SW 1271 (cell line): ENCODE measurements around the gene CRELD1.

Experiments used
- DNase-seq, 2 experiments: peaks; one replicate each; lab custom pipeline; 2025; lab: John Stamatoyannopoulos, UW

Gene CRELD1

GRCh38 chr3:9903904-9904303 is 29.7 kb upstream of the CRELD1 start:
- no peak for DNase-seq

DNA sequence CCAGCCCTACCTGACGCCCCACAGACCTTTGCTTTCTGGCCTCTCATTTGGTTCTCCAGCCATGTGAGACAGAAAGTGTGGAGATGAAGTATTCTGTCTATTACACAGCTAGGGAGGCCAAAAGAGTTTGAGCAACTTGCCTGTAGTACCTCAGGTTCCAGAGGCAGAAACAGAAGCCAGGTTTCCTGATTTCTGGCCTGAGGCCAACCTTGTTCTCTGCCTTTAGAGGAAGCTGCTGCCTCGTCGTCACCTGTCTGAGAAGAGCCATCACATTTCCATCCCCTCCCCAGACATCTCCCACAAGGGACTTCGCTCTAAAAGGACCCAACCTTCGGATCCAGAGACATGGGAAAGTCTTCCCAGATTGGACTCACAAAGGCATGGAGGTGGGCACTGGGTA is 27.2 kb upstream of the CRELD1 start:
- no peak for DNase-seq

DNA sequence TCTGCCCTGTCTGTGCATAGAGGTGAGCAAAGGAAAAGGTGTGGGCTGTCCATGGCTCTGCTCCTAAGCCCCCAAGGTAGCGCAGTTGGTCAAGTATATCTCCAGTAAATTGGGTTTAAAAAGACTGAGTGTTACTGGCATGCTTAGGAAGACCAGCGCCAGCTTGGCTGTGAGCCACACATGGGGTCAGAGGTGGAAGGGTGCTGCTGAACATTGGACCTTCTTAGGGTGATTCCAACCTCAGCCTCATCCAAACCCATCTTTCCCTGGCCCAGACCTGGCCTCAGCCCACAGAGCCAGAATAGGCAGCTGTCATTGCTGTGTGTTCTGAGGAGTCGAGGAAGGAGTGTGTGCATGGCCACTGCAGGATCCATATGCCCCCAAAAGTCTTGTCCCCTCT is 25.3 kb upstream of the CRELD1 start:
- no peak for DNase-seq

GRCh38 chr3:9909221-9910013 is 24.2 kb upstream of the CRELD1 start:
- DNase-seq, result no peak

DNA sequence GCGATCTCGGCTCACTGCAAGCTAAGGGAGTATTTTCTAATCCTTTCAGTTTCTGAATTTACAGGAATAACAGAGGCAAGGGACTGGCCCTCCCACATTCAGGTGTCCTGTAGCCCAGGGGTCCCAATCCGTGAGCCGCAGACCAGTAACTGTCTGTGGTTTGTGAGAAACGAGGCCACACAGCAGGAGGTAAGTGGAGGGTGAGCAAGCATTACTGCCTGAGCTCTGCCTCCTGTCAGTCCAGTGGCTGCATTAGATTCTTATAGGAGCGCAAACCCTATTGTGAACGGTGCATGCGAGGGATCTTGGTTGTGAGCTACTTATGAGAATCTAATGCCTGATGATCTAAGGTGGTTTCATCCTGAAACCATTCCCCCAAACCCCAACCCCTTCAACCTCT is 21.8 kb upstream of the CRELD1 start:
- no peak for DNase-seq

- DNase-seq, result no peak
These were observed 21.2 kb upstream of the CRELD1 start for GRCh38 chr3:9912294-9912935.

- DNase-seq, result no peak
These were observed 20.0 kb upstream of the CRELD1 start for GRCh38 chr3:9913601-9914000.

- DNase-seq, result no peak
These were observed 19.6 kb upstream of the CRELD1 start for GRCh38 chr3:9914011-9914410.

DNA sequence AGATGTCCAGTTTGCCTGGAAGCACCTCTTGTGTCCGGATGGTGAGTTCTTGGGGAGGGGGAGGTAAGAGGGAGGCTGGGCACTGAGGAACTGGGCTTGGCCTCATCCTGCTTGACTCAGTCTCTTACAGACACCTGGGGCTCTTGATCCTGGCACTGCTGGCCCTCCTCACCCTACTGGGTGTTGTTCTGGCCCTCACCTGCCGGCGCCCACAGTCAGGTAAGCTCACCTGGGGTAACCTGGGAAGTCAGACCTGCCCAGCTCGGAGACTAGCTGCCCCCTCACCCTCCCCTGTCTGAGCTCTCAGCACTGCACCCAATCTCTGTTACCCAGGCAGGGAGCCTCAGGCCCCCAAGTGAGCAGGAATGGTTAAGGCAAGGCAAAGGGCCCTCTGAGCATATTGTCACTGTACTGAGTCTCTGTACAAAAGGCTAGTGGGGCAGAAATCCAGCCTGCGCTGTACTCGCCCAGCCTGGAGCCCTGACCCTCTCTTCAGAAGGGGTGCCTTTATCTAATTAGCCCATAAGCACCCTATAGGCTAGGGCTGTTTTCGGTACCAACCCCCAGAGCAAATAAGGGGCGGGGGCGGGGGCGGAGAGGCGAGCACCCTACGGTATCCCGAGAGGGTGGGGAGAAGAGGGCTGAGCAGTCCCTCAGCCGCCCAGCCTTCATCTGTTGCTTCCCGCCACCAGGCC is 18.9 kb upstream of the CRELD1 start:
- DNase-seq, result peak in 1 of 2 experiments; percentile 31

- peak in 1 of 2 experiments; percentile 23 for DNase-seq
These were observed 18.1 kb upstream of the CRELD1 start for GRCh38 chr3:9915254-9916141.

- no peak for DNase-seq
These were observed 17.3 kb upstream of the CRELD1 start for GRCh38 chr3:9916346-9916733.

- DNase-seq, result peak; percentile 90
These were observed 16.6 kb upstream of the CRELD1 start, which contains the start of gene IL17RC for GRCh38 chr3:9916734-9917680. Gene IL17RC, plus strand, starts transcription at chr3:9917098. Its CDS starts 218 bp downstream, at chr3:9917316.

DNA sequence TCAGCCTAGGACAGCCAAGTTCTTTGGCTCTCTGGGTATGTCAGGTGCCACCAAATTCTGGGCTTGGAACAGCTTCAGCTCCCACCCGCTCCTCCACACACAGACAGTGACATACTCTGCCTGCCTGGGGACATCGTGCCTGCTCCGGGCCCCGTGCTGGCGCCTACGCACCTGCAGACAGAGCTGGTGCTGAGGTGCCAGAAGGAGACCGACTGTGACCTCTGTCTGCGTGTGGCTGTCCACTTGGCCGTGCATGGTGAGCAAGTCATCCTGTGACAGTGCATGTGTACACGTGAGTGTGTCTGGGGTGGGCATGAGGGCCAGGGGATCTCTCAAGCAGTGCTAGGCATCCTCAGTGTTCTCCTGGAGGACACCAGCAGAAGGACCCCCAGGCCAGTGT is 15.8 kb upstream of the CRELD1 start:
- no peak for DNase-seq

DNA sequence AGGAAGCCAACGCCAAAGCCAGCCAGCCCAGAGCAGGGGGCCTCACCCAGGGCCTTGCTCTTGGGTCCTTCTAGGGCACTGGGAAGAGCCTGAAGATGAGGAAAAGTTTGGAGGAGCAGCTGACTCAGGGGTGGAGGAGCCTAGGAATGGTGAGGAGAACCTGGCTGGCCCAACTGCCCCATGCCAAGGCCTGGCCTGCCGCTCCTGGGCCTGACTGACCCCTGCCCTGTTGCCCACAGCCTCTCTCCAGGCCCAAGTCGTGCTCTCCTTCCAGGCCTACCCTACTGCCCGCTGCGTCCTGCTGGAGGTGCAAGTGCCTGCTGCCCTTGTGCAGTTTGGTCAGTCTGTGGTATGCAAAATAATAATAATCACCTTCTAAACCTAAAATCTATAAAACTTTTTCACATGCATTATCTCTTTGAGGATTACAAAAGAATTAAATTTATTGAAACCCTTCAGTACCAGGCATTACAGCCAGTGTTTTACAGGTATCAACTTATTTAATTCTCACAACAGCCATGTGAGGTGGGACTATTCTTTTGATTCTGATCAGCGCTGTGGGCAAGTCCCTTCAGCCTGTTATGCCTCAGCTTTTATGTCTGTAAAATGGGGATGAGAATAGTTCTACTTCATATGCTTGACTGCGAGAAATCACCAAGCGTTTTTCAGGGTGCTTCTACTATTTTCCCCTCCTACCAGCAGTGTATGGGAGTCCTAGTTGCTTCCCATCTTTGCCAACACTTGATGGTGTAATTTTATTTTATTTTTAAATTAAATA is 15.2 kb upstream of the CRELD1 start:
- no peak for DNase-seq

GRCh38 chr3:9928158-9928557 is 5.5 kb upstream of the CRELD1 start:
- DNase-seq, result no peak

DNA sequence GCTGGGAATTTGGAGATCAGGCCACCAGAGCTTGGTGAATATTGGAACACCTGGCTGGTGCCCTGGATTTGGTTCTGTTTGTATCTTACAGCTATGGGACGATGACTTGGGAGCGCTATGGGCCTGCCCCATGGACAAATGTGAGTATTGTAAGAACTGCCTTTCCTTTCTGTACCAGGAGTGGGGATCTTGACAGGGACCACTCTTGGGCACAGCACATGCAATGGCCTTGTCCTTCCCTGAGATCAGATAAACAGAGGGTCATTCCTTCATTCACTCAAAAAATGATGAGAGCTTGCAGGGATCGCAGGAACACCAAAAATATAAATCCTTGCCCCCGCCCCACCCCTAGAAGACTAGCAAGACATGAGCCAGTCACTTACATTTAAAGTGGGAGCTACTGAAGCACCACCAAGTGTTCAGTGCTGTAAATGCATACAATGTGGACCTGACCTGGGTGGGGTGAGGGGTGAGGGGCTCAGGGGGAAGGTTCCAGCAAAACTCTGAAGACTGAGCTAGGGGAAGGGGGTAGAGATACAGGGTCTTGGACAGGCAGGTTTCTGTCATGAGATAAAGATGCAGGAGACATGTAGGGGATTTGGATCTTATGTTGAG is 2.7 kb upstream of the CRELD1 start:
- no peak for DNase-seq

GRCh38 chr3:9932535-9932842 is 1.1 kb upstream of the CRELD1 start:
- no peak for DNase-seq

DNA sequence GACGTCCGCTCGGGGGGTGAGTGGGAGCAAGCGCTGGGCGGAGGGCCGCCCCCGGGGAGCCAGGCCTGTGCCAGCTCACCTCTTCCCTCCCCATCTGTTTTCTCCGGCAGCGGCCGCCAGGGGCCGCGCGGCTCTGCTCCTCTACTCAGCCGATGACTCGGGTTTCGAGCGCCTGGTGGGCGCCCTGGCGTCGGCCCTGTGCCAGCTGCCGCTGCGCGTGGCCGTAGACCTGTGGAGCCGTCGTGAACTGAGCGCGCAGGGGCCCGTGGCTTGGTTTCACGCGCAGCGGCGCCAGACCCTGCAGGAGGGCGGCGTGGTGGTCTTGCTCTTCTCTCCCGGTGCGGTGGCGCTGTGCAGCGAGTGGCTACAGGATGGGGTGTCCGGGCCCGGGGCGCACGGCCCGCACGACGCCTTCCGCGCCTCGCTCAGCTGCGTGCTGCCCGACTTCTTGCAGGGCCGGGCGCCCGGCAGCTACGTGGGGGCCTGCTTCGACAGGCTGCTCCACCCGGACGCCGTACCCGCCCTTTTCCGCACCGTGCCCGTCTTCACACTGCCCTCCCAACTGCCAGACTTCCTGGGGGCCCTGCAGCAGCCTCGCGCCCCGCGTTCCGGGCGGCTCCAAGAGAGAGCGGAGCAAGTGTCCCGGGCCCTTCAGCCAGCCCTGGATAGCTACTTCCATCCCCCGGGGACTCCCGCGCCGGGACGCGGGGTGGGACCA is 632 bp upstream of the CRELD1 start:
- peak; percentile 53 to 85 for DNase-seq

GRCh38 chr3:9934235-9934621 is 594 bp downstream of the CRELD1 start:
- DNase-seq, result no peak
